ENCODE data around the gene CXorf38.

The CXorf38 gene

GRCh38 chrX:40622479-40623138 lies 24.8 kb downstream of the CXorf38 start:
- H3K27ac ChIP-seq (replicated peaks), result no peak overlapping the region
- no peak overlapping the region for H3K4me3 ChIP-seq (replicated peaks; ENCODE audit: insufficient read depth, low read length)
- TF ChIP-seq GABPA (IDR thresholded peaks at IDR 0.05; ENCODE audit: low read depth) (no peak), CTCF (IDR thresholded peaks at IDR 0.05; ENCODE audit: insufficient read depth, low read length) (no peak), REST (IDR thresholded peaks at IDR 0.05; ENCODE audit: insufficient replicate concordance, low read depth) (no peak), POLR2AphosphoS5 (IDR thresholded peaks at IDR 0.05; ENCODE audit: low read depth) (no peak), SPI1 (IDR thresholded peaks at IDR 0.05; ENCODE audit: borderline replicate concordance, low read depth) (no peak)
- DNase-seq (ENCODE audit: low read depth in 1 of 2, low spot score in 1 of 2), result no peak
- H3K27me3 ChIP-seq (ENCODE audit: insufficient read depth, poor library complexity, severe bottlenecking), result no peaks in the 10 kb centered on the region

GRCh38 chrX:40617566-40617965 lies 29.8 kb downstream of the CXorf38 start:
- no peak for DNase-seq (ENCODE audit: low read depth in 1 of 2, low spot score in 1 of 2)

More at GRCh38 chrX:40617566-40617965, 29.8 kb downstream of the CXorf38 start:
- no peak overlapping the region for H3K4me3 ChIP-seq (replicated peaks; ENCODE audit: insufficient read depth, low read length)
- H3K27ac ChIP-seq (replicated peaks), result no peak overlapping the region
- no peaks in the 10 kb centered on the region for H3K27me3 ChIP-seq (ENCODE audit: insufficient read depth, poor library complexity, severe bottlenecking)
- TF ChIP-seq CTCF (IDR thresholded peaks at IDR 0.05; ENCODE audit: insufficient read depth, low read length) (no peak), GABPA (IDR thresholded peaks at IDR 0.05; ENCODE audit: low read depth) (no peak), REST (IDR thresholded peaks at IDR 0.05; ENCODE audit: insufficient replicate concordance, low read depth) (no peak), SPI1 (IDR thresholded peaks at IDR 0.05; ENCODE audit: borderline replicate concordance, low read depth) (no peak), POLR2AphosphoS5 (IDR thresholded peaks at IDR 0.05; ENCODE audit: low read depth) (no peak)

Measured in HL-60 (cell line).